ENCODE measurements around the gene GBP1.
"Not testable (repeated sequence)": the region's sequence is repeated elsewhere in the genome, so short reads cannot be mapped to it uniquely, and the experiment has no call there.

DNA sequence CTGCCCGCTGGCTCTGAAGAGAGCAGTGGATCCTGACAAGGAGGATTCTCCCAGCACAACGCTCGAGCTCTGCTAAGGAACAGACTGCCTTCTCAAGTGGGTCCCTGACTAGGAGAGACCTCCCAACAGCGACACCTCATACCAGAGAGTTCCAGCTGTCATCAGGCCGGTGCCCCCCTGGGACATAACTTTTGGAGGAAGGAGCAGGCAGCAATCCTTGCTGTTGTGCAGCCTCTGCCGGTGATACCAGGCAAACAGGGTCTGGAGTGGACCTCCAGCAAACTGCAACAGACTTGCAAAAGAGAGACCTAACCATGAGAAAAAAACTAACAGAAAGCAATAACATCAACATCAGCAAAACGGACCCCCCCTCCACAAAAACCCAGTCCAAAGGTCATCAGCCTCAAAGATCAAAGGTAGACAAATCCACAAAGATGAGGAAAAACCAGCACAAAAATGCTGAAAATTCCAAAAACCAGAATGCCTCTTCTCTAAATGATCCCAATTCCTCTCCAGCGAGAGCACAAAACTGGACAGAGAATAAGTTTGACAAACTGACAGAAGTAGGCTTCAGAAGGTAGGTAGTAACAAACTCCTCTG lies 7.6 kb upstream of the GBP1 start:
- TF ChIP-seq CTCF (IDR thresholded peaks at IDR 0.05; ENCODE audit: poor library complexity, severe bottlenecking); SMC3 (conservative IDR thresholded peaks at IDR 0.05; ENCODE audit: poor library complexity); RAD21 (conservative IDR thresholded peaks at IDR 0.05); POLR2AphosphoS5 (IDR thresholded peaks at IDR 0.05): not testable (repeated sequence)
